Testis (tissue), 2 donors: Measurements from ENCODE around the gene PA2G4.

ENCODE experiments used
- CTCF ChIP-seq, 3 experiments: fragments of 450-650 bp in 2 of 3; fragments of 200-600 bp in 1 of 3; sonication (generic) in 1 of 3; IDR thresholded peaks; one replicate each; pipeline ENCODE4 v1.5.1; 2016 to 2019; ENCODE audit warnings: antibody characterized with exemption in 3 of 3, mild to moderate bottlenecking in 2 of 3, moderate library complexity in 1 of 3
- POLR2A ChIP-seq: fragments of 450-650 bp; IDR thresholded peaks from one replicate; pipeline ENCODE4 v1.6.1; 2017; ENCODE audit warnings: antibody characterized with exemption, mild to moderate bottlenecking, moderate library complexity

GRCh38 chr12:56098592-56098991 lies 5.8 kb upstream of the PA2G4 start:
- TF ChIP-seq CTCF (IDR thresholded peaks at IDR 0.05) (no peak), POLR2A (no peak)
